ENCODE results near the gene MBD6.
"Not testable (repeated sequence)": the region's sequence is repeated elsewhere in the genome, so short reads cannot be mapped to it uniquely, and the experiment has no call there.

DNA sequence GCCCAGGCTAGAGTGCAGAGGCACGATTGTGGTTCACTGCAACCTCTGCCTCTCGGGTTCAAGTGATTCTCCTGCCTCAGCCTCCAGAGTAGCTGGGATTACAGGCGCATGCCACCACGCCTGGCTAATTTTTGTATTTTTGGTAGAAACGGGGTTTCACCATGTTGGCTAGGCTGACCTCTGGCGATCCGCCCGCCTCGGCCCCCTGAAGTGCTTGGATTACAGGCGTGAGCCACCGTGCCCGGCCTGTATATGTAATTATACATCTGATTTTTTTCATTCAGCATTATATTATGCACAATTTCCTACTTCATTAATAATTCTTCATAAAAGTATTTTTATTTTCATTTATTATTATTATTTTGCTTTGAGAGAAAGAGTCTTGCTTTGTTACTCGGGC is 47.8 kb downstream of the MBD6 start:
- TF ChIP-seq RAD21 (conservative IDR thresholded peaks at IDR 0.05 in 1 of 2, IDR thresholded peaks at IDR 0.05 in 1 of 2); PHF8 (IDR thresholded peaks at IDR 0.05; ENCODE audit: borderline replicate concordance, low read depth); SMC3 (IDR thresholded peaks at IDR 0.05); POLR2A (IDR thresholded peaks at IDR 0.05; ENCODE audit: low read length); MAZ (IDR thresholded peaks at IDR 0.05; ENCODE audit: borderline replicate concordance, low read depth, low read length); NR3C1 (IDR thresholded peaks at IDR 0.05); JUN (IDR thresholded peaks at IDR 0.05); ESRRA (IDR thresholded peaks at IDR 0.05; ENCODE audit: borderline replicate concordance, low read length); ZSCAN20 (CRISPR knock-in tag; IDR thresholded peaks at IDR 0.05): not testable (repeated sequence)
- TF ChIP-seq, protein P1, sequence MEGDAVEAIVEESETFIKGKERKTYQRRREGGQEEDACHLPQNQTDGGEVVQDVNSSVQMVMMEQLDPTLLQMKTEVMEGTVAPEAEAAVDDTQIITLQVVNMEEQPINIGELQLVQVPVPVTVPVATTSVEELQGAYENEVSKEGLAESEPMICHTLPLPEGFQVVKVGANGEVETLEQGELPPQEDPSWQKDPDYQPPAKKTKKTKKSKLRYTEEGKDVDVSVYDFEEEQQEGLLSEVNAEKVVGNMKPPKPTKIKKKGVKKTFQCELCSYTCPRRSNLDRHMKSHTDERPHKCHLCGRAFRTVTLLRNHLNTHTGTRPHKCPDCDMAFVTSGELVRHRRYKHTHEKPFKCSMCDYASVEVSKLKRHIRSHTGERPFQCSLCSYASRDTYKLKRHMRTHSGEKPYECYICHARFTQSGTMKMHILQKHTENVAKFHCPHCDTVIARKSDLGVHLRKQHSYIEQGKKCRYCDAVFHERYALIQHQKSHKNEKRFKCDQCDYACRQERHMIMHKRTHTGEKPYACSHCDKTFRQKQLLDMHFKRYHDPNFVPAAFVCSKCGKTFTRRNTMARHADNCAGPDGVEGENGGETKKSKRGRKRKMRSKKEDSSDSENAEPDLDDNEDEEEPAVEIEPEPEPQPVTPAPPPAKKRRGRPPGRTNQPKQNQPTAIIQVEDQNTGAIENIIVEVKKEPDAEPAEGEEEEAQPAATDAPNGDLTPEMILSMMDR (IDR thresholded peaks at IDR 0.05) = not testable (repeated sequence)
- TF ChIP-seq, protein P2, sequence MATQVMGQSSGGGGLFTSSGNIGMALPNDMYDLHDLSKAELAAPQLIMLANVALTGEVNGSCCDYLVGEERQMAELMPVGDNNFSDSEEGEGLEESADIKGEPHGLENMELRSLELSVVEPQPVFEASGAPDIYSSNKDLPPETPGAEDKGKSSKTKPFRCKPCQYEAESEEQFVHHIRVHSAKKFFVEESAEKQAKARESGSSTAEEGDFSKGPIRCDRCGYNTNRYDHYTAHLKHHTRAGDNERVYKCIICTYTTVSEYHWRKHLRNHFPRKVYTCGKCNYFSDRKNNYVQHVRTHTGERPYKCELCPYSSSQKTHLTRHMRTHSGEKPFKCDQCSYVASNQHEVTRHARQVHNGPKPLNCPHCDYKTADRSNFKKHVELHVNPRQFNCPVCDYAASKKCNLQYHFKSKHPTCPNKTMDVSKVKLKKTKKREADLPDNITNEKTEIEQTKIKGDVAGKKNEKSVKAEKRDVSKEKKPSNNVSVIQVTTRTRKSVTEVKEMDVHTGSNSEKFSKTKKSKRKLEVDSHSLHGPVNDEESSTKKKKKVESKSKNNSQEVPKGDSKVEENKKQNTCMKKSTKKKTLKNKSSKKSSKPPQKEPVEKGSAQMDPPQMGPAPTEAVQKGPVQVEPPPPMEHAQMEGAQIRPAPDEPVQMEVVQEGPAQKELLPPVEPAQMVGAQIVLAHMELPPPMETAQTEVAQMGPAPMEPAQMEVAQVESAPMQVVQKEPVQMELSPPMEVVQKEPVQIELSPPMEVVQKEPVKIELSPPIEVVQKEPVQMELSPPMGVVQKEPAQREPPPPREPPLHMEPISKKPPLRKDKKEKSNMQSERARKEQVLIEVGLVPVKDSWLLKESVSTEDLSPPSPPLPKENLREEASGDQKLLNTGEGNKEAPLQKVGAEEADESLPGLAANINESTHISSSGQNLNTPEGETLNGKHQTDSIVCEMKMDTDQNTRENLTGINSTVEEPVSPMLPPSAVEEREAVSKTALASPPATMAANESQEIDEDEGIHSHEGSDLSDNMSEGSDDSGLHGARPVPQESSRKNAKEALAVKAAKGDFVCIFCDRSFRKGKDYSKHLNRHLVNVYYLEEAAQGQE (IDR thresholded peaks at IDR 0.05) = not testable (repeated sequence)
- TF ChIP-seq, protein P3, sequence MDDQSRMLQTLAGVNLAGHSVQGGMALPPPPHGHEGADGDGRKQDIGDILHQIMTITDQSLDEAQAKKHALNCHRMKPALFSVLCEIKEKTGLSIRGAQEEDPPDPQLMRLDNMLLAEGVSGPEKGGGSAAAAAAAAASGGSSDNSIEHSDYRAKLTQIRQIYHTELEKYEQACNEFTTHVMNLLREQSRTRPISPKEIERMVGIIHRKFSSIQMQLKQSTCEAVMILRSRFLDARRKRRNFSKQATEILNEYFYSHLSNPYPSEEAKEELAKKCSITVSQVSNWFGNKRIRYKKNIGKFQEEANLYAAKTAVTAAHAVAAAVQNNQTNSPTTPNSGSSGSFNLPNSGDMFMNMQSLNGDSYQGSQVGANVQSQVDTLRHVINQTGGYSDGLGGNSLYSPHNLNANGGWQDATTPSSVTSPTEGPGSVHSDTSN (IDR thresholded peaks at IDR 0.05) = not testable (repeated sequence)
- TF ChIP-seq, protein P4, sequence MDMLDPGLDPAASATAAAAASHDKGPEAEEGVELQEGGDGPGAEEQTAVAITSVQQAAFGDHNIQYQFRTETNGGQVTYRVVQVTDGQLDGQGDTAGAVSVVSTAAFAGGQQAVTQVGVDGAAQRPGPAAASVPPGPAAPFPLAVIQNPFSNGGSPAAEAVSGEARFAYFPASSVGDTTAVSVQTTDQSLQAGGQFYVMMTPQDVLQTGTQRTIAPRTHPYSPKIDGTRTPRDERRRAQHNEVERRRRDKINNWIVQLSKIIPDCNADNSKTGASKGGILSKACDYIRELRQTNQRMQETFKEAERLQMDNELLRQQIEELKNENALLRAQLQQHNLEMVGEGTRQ (IDR thresholded peaks at IDR 0.05) = not testable (repeated sequence)

Data from A549 (cell line).